ENCODE data around the gene LZTS2.

DNA sequence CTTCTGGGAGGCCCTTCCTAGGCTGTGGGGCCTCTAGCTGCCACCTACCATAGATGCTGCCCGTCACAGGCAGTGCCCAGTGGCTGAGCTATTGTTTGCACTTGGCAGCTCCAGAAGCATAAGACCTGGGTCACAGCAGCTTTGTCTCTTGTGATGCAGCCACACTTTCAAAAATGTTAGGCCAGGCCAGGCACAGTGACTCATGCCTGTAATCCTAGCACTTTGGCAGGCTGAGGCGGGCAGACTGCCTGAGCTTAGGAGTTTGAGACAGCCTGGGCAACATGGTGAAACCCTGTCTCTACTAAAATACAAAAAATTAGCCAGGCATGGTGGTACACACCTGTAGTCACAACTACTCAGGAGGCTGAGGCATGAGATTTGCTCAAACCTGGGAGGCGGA is 52.7 kb downstream of the LZTS2 start:
- TF ChIP-seq, protein P1, sequence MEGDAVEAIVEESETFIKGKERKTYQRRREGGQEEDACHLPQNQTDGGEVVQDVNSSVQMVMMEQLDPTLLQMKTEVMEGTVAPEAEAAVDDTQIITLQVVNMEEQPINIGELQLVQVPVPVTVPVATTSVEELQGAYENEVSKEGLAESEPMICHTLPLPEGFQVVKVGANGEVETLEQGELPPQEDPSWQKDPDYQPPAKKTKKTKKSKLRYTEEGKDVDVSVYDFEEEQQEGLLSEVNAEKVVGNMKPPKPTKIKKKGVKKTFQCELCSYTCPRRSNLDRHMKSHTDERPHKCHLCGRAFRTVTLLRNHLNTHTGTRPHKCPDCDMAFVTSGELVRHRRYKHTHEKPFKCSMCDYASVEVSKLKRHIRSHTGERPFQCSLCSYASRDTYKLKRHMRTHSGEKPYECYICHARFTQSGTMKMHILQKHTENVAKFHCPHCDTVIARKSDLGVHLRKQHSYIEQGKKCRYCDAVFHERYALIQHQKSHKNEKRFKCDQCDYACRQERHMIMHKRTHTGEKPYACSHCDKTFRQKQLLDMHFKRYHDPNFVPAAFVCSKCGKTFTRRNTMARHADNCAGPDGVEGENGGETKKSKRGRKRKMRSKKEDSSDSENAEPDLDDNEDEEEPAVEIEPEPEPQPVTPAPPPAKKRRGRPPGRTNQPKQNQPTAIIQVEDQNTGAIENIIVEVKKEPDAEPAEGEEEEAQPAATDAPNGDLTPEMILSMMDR (IDR thresholded peaks at IDR 0.05 in 8 of 11, conservative IDR thresholded peaks at IDR 0.05 in 3 of 11): no peak
- TF ChIP-seq POLR2A (IDR thresholded peaks at IDR 0.05): no peak
